Stimulated activated CD4-positive, alpha-beta T cell treated with anti-CD3 and anti-CD28 coated beads, TNF-alpha, amount 100 ng/mL, for 24 hours (primary cell): ENCODE data around the gene TBX21.
A peak's percentile ranks its signal among the peaks of the same experiment; 100 is the strongest.

Experiments used
- DNase-seq, 3 experiments: peaks; one replicate each; pipeline ENCODE4 v3.0.0-alpha.2; 2020; ENCODE audit warnings: low read depth in 3 of 3

Gene TBX21

DNA sequence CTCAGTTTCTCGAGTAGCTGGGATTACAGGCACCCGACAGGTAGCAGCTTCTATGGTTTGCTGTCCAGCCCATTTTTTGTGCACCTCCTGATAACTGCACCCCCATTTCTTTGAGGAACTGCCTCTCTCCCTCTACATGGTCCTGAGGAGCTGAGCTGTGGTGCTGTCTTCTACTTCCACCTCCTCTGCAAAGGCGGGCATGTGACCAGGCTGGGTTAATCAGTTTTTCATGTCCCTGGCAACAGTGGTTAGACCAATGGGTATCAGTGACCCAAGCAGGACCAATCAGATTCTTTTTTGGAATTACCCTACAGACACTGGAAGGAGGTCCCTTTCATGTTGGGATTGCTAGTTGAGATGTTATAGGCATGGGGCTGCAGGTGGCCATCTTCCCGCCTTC lies 41.3 kb downstream of the TBX21 start:
- DNase-seq: no peak

DNA sequence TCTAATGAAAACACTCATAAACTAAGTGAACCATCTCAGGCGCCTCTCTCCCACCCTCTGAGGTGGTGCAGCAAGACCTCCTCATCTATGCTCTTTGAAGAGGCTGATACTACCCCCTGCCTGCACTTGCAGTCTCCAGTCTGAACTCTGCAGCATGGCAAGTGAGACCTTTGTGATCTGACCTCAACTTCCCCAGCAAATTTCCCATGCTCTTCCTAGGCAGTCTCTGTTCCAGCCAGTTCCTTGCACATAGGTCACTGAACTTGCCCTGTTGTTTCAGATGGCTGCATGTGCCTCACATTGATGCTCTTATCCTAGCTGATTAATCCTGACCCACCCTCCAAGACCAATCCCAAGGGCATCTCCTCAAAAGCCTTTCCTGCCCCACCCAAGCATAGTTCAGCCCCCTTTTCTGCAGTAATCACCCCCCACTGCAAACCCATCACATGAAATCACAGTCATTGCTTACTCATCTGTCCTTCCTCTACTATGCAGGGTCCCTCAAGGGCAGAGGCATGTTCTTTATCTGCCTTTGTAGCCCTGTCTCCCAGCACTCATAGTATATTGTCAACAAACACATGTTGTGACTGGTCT lies 42.0 kb downstream of the TBX21 start:
- no peak for DNase-seq

DNA sequence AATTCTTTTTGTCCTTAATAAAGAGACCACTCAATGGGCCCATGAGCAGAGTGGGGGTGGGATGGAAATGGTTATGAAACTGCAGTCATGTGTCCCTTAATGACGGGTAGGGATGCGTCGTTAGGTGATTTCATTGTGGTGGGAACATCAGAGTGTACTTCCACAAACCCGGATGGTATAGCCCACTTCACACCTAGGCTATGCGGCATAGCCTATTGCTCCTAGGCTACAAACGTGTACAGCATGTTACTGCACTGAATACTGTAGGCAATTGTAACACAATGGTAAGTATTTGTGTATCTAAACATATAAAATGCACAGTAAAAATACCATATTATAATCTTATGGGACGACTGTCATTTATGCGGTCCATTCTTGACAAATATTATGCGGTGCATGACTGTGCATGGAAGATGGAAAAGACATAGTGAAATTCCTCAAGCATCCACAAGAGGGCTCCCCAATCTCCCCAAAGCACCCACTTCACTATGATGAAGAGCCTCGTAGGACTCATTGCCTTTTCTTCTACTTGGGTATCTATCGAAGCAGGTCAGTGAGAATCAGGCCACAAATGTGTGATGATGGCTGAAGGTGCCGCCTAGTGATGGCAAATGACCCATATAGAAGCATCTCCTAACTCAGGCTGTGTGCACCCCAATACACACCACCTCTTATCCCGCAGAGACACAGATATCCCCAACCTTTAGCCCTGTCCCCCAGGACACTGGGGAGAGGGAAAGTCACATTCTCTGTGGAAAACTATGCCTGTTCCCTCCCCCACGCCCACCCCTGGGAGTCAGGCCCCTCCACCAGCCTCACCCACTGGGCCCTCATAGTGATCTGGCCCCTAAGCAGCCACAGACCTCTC lies 43.5 kb downstream of the TBX21 start:
- peak in 1 of 3 experiments; percentile 15 for DNase-seq

GRCh38 chr17:47778184-47778635 lies 45.2 kb downstream of the TBX21 start:
- DNase-seq: no peak

DNA sequence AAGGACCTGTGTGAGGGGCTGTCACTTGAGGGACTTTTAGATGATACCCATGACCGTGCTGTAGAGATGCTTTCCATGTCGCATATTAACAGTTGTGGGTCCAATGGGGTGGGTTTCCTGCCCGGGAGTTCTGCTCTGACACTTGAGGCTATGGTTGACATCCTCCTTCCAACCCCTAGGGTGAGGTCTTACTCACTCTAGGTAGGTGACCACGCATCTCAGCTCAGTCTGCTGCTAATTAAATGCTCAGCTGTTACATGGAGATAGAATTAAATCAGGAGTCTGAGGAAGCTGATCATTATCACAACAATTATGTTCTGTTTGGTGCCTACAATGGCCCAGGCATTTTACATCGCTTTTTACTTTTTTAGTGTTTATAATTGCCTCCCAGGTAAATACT lies 48.4 kb downstream of the TBX21 start:
- DNase-seq: no peak

DNA sequence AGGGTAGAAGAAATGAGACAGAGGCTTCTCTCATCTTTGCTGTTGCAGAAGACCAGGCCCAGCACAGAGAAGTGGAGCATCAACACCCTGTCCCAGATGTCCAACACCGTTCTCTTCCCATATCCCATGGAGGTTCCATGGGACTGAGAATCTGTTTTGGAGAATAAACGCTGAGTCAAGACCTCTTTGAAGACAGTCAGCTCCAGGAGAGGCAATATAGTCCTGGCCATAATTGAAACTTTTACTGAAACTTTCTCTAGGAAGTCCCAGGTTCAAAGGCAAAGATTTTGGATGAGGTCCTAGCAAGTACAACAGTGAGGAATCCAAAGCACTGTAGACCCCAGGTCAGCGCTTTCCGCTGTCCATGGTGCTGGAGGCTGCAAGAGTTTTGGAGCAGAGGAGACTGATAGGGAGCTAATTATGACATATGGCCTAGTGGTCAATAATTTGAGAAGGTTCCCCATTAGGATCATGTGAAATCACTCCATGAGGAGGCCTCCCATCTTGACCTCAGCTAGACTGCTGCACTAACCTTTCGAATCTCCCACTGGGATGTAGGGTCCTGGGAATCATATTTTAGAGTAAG lies 52.6 kb downstream of the TBX21 start:
- peak in 1 of 3 experiments; percentile 12 for DNase-seq

DNA sequence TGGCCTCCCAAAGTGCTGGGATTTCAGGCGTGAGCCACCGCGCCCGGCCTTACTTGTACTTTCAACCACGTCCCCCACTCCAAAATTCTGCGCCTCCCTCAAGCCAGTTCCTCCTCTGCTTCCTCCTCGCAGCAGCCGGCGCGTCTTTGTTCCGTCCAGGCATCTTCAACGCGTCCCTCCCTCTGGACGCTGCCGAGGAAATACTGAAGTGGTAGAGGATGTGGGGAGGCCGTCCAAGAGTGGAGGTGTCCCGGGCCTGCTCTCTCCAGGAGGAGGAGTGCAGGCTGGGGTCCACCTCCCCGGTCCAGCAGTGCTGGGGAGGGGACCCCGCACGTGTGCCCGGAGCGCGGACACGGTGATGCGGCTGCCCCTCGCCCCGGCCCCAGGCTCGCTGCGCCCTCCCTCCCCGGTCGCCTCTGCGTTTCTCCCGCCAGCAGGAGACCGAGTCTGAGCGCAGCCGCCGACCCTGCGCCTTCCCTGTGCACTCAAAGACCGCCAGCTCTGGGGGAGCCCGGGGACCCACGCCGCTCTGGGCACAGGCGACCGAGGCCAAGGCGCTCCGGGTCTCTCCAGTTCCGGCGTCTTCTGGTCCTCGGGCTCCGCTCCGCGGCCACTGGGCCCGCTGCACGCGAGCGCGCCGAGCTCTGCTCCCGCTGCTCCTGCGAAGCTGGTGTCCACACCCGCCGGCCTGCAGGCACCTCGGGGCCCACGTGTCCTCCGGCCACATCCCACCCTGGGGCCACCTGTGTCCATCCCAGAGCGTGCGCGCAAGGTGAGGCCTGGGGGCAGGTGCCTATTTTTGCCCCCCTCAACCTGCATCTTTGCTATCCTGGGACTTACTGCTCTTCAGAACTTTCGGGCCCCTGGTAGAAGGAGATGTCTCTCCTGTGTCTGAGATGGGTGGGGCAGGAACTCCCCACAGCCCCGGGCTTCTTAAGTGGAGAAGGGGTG lies 56.9 kb downstream of the TBX21 start:
- peak; percentile 19 to 60 (median 44) for DNase-seq

GRCh38 chr17:47791025-47791424 lies 58.0 kb downstream of the TBX21 start:
- DNase-seq: no peak

DNA sequence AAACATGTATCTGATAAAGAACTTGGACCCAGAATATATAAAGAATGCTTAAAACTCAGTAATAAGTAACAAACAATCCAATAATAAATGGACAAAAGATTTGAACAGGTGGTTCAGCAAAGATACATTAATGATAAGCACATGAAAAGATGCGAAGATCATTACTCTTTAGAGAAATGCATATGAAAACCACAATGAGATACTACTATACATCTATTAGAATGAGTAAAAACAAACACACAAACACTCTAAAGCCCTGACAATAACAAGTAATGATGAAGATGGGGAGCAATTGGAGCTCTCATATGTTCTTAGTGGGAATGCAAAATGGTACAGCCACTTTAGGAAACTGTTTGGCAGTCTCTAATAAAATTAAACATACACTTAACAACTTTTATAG lies 59.4 kb downstream of the TBX21 start:
- DNase-seq: no peak

DNA sequence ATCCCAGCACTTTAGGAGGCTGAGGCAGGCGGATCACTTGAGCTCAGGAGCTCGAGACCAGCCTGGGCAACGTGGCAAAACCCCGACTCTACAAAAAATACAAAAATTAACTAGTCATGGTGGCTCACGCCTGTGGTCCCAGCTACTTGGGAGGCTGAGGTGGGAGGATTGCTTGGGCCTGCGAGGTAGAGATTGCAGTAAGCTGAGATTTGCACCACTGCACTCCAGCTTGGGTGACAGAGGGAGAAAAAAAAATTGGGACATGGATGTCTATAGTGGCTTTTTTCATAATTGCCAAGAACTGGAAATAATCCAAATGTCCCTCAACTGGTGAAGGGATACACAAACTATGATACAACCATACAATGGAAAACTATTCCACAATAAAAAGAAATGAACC lies 59.9 kb downstream of the TBX21 start:
- DNase-seq: no peak
